Effector memory CD8-positive, alpha-beta T cell (primary cell): ENCODE results near the gene GPR65.

Experiments
- ATAC-seq: fragments of 150-1000 bp; cut with Tn5 transposase; replicated peaks from 2 replicates; pipeline ENCODE4 v1.10.0; 2021; ENCODE audit warnings: mild to moderate bottlenecking, moderate library complexity
- DNase-seq, 3 experiments: peaks; one replicate each; pipeline ENCODE4 v3.0.0; 2021
- H3K27ac Mint-ChIP-seq, 2 donors: one replicate each; pipeline ENCODE4 v1.8.0; 2022; ENCODE audit warnings: mild to moderate bottlenecking in 2 of 2, mixed read lengths in 2 of 2, moderate library complexity in 2 of 2
- H3K27me3 Mint-ChIP-seq, 2 donors: one replicate each; pipeline ENCODE4 v1.8.0; 2022; ENCODE audit warnings: mixed read lengths in 2 of 2
- H3K36me3 Mint-ChIP-seq: one replicate; pipeline ENCODE4 v1.8.0; 2022; ENCODE audit warnings: mild to moderate bottlenecking, moderate library complexity, mixed read lengths; ENCODE audit not compliant: insufficient read depth
- H3K4me1 Mint-ChIP-seq, 2 donors: one replicate each; pipeline ENCODE4 v1.8.0; 2022; ENCODE audit warnings: low read depth in 2 of 2, mixed read lengths in 2 of 2
- H3K4me3 Mint-ChIP-seq, 2 donors: one replicate each; pipeline ENCODE4 v1.8.0; 2022; ENCODE audit warnings: mild to moderate bottlenecking in 2 of 2, mixed read lengths in 2 of 2, moderate library complexity in 2 of 2
- H3K9me3 Mint-ChIP-seq, 2 donors: one replicate each; pipeline ENCODE4 v1.8.0; 2022; ENCODE audit warnings: mixed read lengths in 2 of 2
- total RNA-seq, 9 experiments: gene quantifications; one replicate each; lab custom pipeline; 2026; lab: John Stamatoyannopoulos, UW

Gene GPR65
- total RNA-seq = 24.7 to 74.1 (median 38.3) reads per million in 9 experiments

DNA sequence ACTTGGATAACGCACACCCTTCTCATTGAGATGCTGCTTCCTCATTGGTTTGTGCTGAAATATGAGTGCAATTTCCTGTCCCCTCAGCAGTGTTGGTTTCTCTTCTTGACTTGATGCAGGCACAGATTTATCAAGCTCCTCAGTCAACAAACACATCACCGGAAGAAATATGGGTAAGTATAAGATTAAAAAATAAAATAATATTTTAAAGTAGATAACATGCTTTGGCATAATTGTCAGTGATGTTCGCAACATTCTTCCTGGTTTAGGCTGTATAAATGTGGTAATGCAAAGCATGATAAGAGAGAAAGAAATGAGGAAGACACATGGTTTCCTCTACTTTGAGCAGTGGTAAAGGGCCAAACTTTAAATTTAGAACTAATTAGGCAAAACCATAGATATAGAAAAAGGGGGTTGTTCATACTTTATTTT lies at the start of gene GPR65:
Gene GPR65, plus strand, starts transcription at position 86 of the 432 bp plus-strand sequence. CDS start 5,713 bp downstream, outside the sequence.
- Mint-ChIP-seq H3K4me3 (peak within 1 kb of the TSS; percentile 89 to 96), H3K27ac (peak within 1 kb of the TSS; percentile 93 to 99), H3K27me3 (no peaks in the 10 kb centered on the region), H3K9me3 (no peaks in the 10 kb centered on the region), H3K36me3 (peaks cover 39% of the 10 kb centered on the region), H3K4me1 (peaks cover 31 to 45% of the 10 kb centered on the region in 2 donors)
- peak; percentile 55 for ATAC-seq
- DNase-seq = peak; percentile 50 to 57 (median 51)

DNA sequence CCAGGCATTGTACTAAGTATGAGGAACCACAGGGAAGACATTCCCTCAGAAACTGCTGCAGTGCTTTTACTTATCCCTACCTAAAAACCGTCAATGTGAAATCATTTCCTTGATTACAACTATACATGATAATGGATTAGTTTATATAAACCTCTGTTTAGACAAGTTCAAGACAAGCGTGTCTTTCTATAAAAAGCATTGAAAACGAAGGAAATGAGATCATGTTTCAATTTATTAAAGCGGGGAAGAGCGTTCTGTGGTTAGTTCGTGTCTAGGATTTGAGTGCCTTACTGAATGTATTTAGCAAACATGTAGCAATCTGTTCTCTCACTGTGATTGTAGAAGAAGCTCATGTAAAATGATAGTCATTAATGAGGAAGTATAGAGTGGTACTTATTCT lies 49.4 kb upstream of the GPR65 start:
- H3K27me3 Mint-ChIP-seq = no peaks in the 10 kb centered on the region
- peaks cover 57 to 61% of the 10 kb centered on the region in 2 donors for H3K4me1 Mint-ChIP-seq
- H3K36me3 Mint-ChIP-seq = peaks cover 21% of the 10 kb centered on the region
- DNase-seq = no peak
- peaks cover 0 to 6% of the 10 kb centered on the region in 2 donors for H3K9me3 Mint-ChIP-seq
- ATAC-seq = no peak
- H3K4me3 Mint-ChIP-seq = peak overlapping the region in 1 of 2 donors; percentile 28
- peak overlapping the region; percentile 87 to 98 for H3K27ac Mint-ChIP-seq

- Mint-ChIP-seq H3K4me3 (peak overlapping the region; percentile 36 to 66), H3K4me1 (peaks cover 43 to 53% of the 10 kb centered on the region in 2 donors), H3K27ac (peak overlapping the region; percentile 91), H3K27me3 (no peaks in the 10 kb centered on the region), H3K36me3 (peaks cover 27% of the 10 kb centered on the region), H3K9me3 (peaks cover 3 to 6% of the 10 kb centered on the region in 2 donors)
- peak; percentile 88 for ATAC-seq
- DNase-seq = peak; percentile 20 to 46 (median 41)
Observed at GRCh38 chr14:87960013-87960787, 44.7 kb upstream of the GPR65 start.

- ATAC-seq (no peak), DNase-seq (no peak)
- no peaks in the 10 kb centered on the region for H3K27me3 Mint-ChIP-seq
- peaks cover 3 to 6% of the 10 kb centered on the region in 2 donors for H3K9me3 Mint-ChIP-seq
- H3K27ac Mint-ChIP-seq = peak overlapping the region; percentile 91
- peaks cover 25% of the 10 kb centered on the region for H3K36me3 Mint-ChIP-seq
- no peak overlapping the region for H3K4me3 Mint-ChIP-seq
- peaks cover 38 to 44% of the 10 kb centered on the region in 2 donors for H3K4me1 Mint-ChIP-seq
Observed at GRCh38 chr14:87961246-87961645, 43.7 kb upstream of the GPR65 start.

DNA sequence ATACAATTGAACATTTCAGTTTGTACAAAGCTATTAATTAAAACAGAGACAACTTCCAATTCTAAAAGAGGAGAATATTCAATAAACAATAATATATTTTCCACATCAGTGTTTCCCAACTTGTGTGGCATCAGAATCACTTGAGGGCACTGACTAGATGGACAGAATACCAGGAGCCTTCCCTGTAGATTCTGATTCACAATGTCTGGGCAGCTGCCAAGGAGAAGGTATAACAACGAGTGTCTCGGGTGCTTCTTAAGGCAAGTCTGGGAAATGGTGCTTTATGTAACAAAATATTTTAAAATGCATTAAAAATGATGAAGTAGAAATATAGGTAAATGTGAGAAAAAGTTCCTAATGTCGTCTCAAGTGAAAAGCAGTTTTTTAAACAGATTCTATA lies 38.1 kb upstream of the GPR65 start:
- DNase-seq (no peak), ATAC-seq (no peak)
- peaks cover 33% of the 10 kb centered on the region for H3K36me3 Mint-ChIP-seq
- no peaks in the 10 kb centered on the region for H3K9me3 Mint-ChIP-seq
- H3K27me3 Mint-ChIP-seq = no peaks in the 10 kb centered on the region
- peaks cover 6 to 9% of the 10 kb centered on the region in 2 donors for H3K4me1 Mint-ChIP-seq
- H3K27ac Mint-ChIP-seq = peak overlapping the region in 1 of 2 donors; percentile 44
- H3K4me3 Mint-ChIP-seq = no peak overlapping the region

DNA sequence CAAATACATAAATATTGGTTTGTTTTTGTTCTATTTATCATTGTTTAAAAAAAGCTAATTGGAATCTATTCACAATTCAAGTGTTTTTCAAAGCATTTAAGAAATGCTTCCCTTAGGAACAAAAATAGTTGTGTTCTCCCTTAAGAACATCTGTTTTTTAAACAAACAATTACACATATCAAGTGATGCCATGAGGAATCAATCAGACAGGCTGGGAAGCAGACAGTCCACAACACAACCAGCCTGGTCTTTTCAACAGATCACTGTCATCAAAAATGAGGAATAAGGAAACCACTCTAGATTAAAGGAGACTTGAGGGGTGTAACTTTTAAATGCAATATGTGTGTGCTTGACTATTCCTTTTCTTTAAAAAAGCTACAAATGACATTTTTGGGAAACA lies 37.4 kb upstream of the GPR65 start:
- no peaks in the 10 kb centered on the region for H3K9me3 Mint-ChIP-seq
- H3K4me1 Mint-ChIP-seq = peaks cover 5 to 9% of the 10 kb centered on the region in 2 donors
- no peak overlapping the region for H3K4me3 Mint-ChIP-seq
- peaks cover 38% of the 10 kb centered on the region for H3K36me3 Mint-ChIP-seq
- DNase-seq (no peak), ATAC-seq (no peak)
- no peak overlapping the region for H3K27ac Mint-ChIP-seq
- no peaks in the 10 kb centered on the region for H3K27me3 Mint-ChIP-seq

DNA sequence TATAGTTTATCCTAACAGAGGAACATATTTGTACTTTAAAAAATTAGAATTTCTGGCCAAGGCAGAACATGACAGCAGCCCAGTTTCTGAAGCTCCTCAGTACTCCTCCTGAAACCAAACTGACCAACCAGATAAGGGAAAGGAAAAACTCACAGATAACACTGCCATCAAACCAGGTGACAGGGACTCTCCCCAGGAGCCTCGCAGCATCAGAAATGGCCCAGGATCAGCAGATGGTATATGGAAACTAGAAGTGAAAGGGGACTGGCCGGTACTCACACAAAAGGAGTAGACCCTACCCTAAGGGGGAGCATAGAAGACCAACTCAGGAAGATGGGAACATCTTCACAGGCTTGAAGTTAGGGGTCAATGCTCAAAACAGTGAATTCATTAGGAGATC lies 33.9 kb upstream of the GPR65 start:
- DNase-seq (no peak), ATAC-seq (no peak)
- H3K4me3 Mint-ChIP-seq = no peak overlapping the region
- H3K27me3 Mint-ChIP-seq = no peaks in the 10 kb centered on the region
- no peaks in the 10 kb centered on the region for H3K9me3 Mint-ChIP-seq
- peaks cover 43% of the 10 kb centered on the region for H3K36me3 Mint-ChIP-seq
- H3K27ac Mint-ChIP-seq = no peak overlapping the region
- H3K4me1 Mint-ChIP-seq = peaks cover 5% of the 10 kb centered on the region in 2 donors

DNA sequence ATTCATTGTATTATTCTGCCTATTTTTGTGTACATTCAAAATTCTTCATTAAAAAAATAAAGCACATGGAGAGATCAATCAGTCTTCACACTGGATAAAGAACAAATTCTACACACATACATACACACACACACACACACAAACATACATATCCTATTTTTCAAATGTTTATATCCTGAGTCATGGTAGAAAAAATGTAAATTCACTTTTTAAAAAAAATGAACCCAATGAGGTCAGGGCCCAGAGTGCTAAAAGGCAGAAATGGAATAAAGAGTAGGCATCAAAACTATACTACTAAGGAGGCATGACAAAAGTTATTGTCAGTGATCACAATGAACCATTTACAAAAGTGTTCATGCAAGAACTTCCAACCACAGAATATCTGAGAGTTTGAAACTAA lies 29.3 kb upstream of the GPR65 start:
- Mint-ChIP-seq H3K27ac (no peak overlapping the region), H3K36me3 (peaks cover 47% of the 10 kb centered on the region), H3K27me3 (no peaks in the 10 kb centered on the region), H3K4me3 (no peak overlapping the region), H3K4me1 (peaks cover 8 to 10% of the 10 kb centered on the region in 2 donors), H3K9me3 (no peaks in the 10 kb centered on the region)
- ATAC-seq = no peak
- DNase-seq = no peak

GRCh38 chr14:87979689-87980088 lies 25.2 kb upstream of the GPR65 start:
- Mint-ChIP-seq H3K27me3 (no peaks in the 10 kb centered on the region), H3K4me3 (no peak overlapping the region), H3K27ac (peak overlapping the region; percentile 5), H3K9me3 (no peaks in the 10 kb centered on the region), H3K4me1 (peaks cover 5 to 6% of the 10 kb centered on the region in 2 donors), H3K36me3 (peaks cover 61% of the 10 kb centered on the region)
- DNase-seq (no peak), ATAC-seq (no peak)

DNA sequence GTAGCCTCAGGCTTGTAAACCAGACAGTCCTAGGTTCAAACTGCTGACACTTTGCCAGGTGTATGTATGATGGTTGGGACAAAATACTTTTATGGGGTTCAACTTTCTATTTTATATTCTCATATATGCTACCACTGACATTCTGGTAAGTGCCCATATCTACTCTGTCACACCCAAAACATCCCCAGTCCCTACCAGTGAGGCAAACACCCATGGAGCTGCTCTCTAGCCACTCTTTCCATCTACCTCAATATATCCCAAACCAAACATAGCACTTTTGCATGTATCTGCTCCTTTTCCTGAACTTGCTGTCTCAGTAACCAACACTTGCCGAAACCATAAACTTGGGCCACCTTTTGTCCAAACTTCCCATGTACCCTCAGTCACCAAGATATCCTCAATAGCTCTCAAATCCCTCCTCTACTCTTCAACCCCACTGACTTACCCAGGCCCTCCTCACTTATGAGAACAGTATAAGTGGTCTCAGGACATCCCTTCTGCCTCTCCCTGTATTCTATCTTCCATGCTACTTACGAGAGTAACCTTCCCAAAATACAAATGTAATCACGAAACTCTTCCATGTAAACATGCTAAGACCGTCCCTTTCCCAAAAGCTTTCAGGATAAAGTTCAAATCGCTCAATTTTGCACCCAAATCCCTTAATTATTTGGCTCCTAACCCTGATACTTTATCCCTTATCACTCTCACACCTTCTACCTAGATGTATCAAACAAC lies 15.5 kb upstream of the GPR65 start:
- ATAC-seq (no peak), DNase-seq (no peak)
- Mint-ChIP-seq H3K27ac (peak overlapping the region; percentile 1 to 9), H3K4me1 (peaks cover 47 to 69% of the 10 kb centered on the region in 2 donors), H3K9me3 (no peaks in the 10 kb centered on the region), H3K4me3 (peak overlapping the region in 1 of 2 donors; percentile 1), H3K27me3 (no peaks in the 10 kb centered on the region), H3K36me3 (peaks cover 38% of the 10 kb centered on the region)

DNA sequence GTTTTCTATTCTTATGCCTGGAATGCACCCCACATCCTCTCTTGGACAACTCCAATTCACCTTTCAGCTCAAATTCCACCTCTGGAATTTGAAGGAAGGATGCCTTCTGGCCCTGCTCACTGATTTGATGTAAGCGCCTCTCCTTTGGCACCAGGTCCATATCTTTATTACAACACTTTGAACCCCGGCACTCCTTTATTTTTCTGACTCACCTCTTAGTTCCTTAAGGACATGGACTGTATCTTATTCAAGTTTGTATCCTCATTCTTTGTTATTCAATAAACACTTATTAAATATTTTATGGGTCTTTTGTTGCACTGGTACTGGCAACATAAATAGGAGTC lies 15.0 kb upstream of the GPR65 start:
- H3K36me3 Mint-ChIP-seq = peaks cover 37% of the 10 kb centered on the region
- DNase-seq = no peak
- no peaks in the 10 kb centered on the region for H3K9me3 Mint-ChIP-seq
- peak overlapping the region in 1 of 2 donors; percentile 1 for H3K4me3 Mint-ChIP-seq
- H3K27ac Mint-ChIP-seq = peak overlapping the region in 1 of 2 donors; percentile 9
- no peaks in the 10 kb centered on the region for H3K27me3 Mint-ChIP-seq
- ATAC-seq = no peak
- H3K4me1 Mint-ChIP-seq = peaks cover 53 to 74% of the 10 kb centered on the region in 2 donors

GRCh38 chr14:87990682-87991081 lies 14.3 kb upstream of the GPR65 start:
- Mint-ChIP-seq H3K27me3 (no peaks in the 10 kb centered on the region), H3K27ac (peak overlapping the region; percentile 56 to 96), H3K9me3 (no peaks in the 10 kb centered on the region), H3K36me3 (peaks cover 43% of the 10 kb centered on the region), H3K4me3 (peak overlapping the region in 1 of 2 donors; percentile 91), H3K4me1 (peaks cover 55 to 81% of the 10 kb centered on the region in 2 donors)
- no peak for ATAC-seq
- DNase-seq = no peak

GRCh38 chr14:87992346-87992717 lies 12.6 kb upstream of the GPR65 start:
- ATAC-seq (no peak), DNase-seq (no peak)
- Mint-ChIP-seq H3K36me3 (peaks cover 39% of the 10 kb centered on the region), H3K27ac (peak overlapping the region; percentile 96 to 98), H3K4me3 (peak overlapping the region; percentile 87 to 91), H3K4me1 (peaks cover 53 to 67% of the 10 kb centered on the region in 2 donors), H3K27me3 (no peaks in the 10 kb centered on the region), H3K9me3 (no peaks in the 10 kb centered on the region)
